Measurements from ENCODE around the gene CEACAM21.

CEACAM21 gene

GRCh38 chr19:41531438-41532311, 44.3 kb upstream of the CEACAM21 start:
- peak; percentile 92 to 94 for DNase-seq (ENCODE audit: low read depth in 2 of 2)
- H3K4me3 ChIP-seq (replicated peaks in 1 of 2; ENCODE audit: low read depth in 2 of 2, low read length in 2 of 2), result peak overlapping the region; percentile 11 to 24
- TF ChIP-seq CTCF (IDR thresholded peaks at IDR 0.05; ENCODE audit: low read depth, low read length), result no peak

- DNase-seq (ENCODE audit: low read depth in 2 of 2), result no peak
- no peak for TF ChIP-seq CTCF (IDR thresholded peaks at IDR 0.05; ENCODE audit: low read depth, low read length)
- H3K4me3 ChIP-seq (replicated peaks in 1 of 2; ENCODE audit: low read depth in 2 of 2, low read length in 2 of 2), result no peak overlapping the region
Measured at GRCh38 chr19:41532526-41532925, 43.4 kb upstream of the CEACAM21 start.

GRCh38 chr19:41533671-41534215, 42.2 kb upstream of the CEACAM21 start:
- no peak for TF ChIP-seq CTCF (IDR thresholded peaks at IDR 0.05; ENCODE audit: low read depth, low read length)
- no peak for DNase-seq (ENCODE audit: low read depth in 2 of 2)
- no peak overlapping the region for H3K4me3 ChIP-seq (replicated peaks in 1 of 2; ENCODE audit: low read depth in 2 of 2, low read length in 2 of 2)

GRCh38 chr19:41535029-41535622, 40.8 kb upstream of the CEACAM21 start:
- no peak overlapping the region for H3K4me3 ChIP-seq (replicated peaks in 1 of 2; ENCODE audit: low read depth in 2 of 2, low read length in 2 of 2)
- DNase-seq (ENCODE audit: low read depth in 2 of 2), result no peak
- TF ChIP-seq CTCF (IDR thresholded peaks at IDR 0.05; ENCODE audit: low read depth, low read length), result no peak

GRCh38 chr19:41537789-41538188, 38.2 kb upstream of the CEACAM21 start:
- peak; percentile 72 for TF ChIP-seq CTCF (IDR thresholded peaks at IDR 0.05; ENCODE audit: low read depth, low read length)
- DNase-seq (ENCODE audit: low read depth in 2 of 2), result peak; percentile 51 to 70

GRCh38 chr19:41540041-41540695, 35.8 kb upstream of the CEACAM21 start:
- TF ChIP-seq CTCF (IDR thresholded peaks at IDR 0.05; ENCODE audit: low read depth, low read length), result no peak
- no peak for DNase-seq (ENCODE audit: low read depth in 2 of 2)
- no peak overlapping the region for H3K4me3 ChIP-seq (replicated peaks in 1 of 2; ENCODE audit: low read depth in 2 of 2, low read length in 2 of 2)

More at GRCh38 chr19:41537789-41538188, 38.2 kb upstream of the CEACAM21 start:
- H3K4me3 ChIP-seq (replicated peaks in 1 of 2; ENCODE audit: low read depth in 2 of 2, low read length in 2 of 2), result no peak overlapping the region

All from cardiac fibroblast (primary cell).